Effector memory CD4-positive, alpha-beta T cell (primary cell): Measurements from ENCODE around the gene MID2.
"Not testable (repeated sequence)": the region's sequence is repeated elsewhere in the genome, so short reads cannot be mapped to it uniquely, and the experiment has no call there.

ENCODE experiments used
- DNase-seq, 3 donors: peaks; one replicate each; pipeline ENCODE4 v3.0.0-alpha.2; 2020
- H3K27ac ChIP-seq: 2 replicates; pipeline ENCODE4 v1.7.0; 2013; ENCODE audit warnings: mild to moderate bottlenecking, low read length, moderate library complexity; ENCODE audit not compliant: insufficient read depth, poor library complexity, severe bottlenecking
- H3K27me3 ChIP-seq: replicated peaks from 2 replicates; pipeline ENCODE4 v1.7.0; 2013; ENCODE audit warnings: mild to moderate bottlenecking, low read length; ENCODE audit not compliant: insufficient read depth, control insufficient read depth, poor library complexity, severe bottlenecking
- H3K36me3 ChIP-seq: 2 replicates; pipeline ENCODE4 v1.7.0; 2013; ENCODE audit warnings: mild to moderate bottlenecking, low read length, moderate library complexity; ENCODE audit not compliant: control insufficient read depth, insufficient read depth
- H3K4me1 ChIP-seq: 2 replicates; pipeline ENCODE4 v1.7.0; 2013; ENCODE audit warnings: low read length, mild to moderate bottlenecking; ENCODE audit not compliant: control insufficient read depth, insufficient read depth, poor library complexity, severe bottlenecking
- H3K4me3 ChIP-seq: 2 replicates; pipeline ENCODE4 v1.7.0; 2013; ENCODE audit warnings: low read length, low read depth, mild to moderate bottlenecking; ENCODE audit not compliant: insufficient read depth, poor library complexity, severe bottlenecking
- H3K9me3 ChIP-seq: 2 replicates; pipeline ENCODE4 v1.7.0; 2013; ENCODE audit warnings: mild to moderate bottlenecking, low read length, moderate library complexity; ENCODE audit not compliant: control insufficient read depth

MID2 gene

DNA sequence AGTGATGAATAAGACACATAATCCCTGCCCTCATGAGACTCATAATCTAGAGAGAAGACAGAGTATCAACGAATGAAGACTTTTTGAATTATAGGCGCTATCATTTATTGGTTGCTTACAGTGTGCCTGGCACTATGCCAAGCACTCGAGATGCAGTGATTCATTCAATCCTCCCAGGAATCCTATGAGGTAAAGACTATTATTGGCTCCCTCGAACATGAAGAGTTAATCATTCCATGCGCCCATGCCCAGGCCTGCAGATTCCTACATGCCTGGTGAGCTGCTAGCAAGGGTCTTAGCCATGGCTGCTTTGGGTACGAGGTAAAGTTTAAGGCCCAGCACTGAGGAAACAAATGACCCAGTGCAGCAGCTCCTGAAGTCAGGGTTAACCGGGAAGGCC is 109.5 kb downstream of the MID2 start:
- Histone ChIP-seq H3K4me1 (no peaks in the 10 kb centered on the region), H3K27ac (no peak overlapping the region), H3K27me3 (no peaks in the 10 kb centered on the region), H3K36me3 (no peaks in the 10 kb centered on the region), H3K9me3 (no peaks in the 10 kb centered on the region), H3K4me3 (no peak overlapping the region)
- DNase-seq: no peak

DNA sequence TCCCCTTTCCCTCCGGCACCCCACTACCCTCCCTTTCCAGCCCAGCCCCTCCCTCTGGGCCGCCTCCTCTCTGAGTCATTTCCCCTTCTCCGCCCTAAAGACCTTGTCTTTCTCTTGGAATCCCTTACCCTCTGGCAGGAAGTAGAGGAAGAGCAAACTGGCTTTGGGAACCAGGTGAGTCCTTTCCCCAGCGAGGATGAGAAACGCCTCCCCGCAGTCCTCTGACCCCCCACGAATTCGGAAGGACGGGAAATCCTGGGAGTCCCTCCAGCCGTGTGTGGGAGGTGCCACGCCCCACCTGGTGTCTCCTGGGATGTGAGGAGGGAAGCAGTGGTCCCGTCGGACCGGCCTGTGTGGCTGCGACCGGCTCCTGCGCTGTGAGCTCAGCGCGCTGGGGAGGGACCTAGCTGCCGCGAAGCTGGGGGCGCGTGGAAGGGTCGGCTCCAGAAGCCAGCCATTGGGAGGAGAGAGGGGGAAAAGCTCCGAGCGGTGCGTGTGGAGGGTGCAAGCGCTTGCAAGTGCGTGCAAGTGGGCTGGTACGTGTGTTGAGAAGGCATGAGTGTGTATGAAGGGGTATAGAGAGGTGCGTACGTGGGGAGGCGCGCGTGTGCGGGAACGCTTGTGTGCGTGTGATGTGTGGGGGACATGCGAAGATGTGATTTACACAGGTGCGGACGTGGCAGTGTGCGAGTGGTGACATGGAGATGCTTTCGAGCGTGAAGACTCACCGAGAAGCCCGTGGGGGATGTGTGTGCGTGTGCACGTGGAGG is 110.2 kb downstream of the MID2 start:
- no peak overlapping the region for H3K27ac ChIP-seq

GRCh38 chrX:107936434-107936730 is 110.7 kb downstream of the MID2 start:
- no peak overlapping the region for H3K4me3 ChIP-seq
- H3K4me1 ChIP-seq: no peaks in the 10 kb centered on the region

More for the DNA sequence above, 110.2 kb downstream of the MID2 start:
- H3K27me3 ChIP-seq: no peaks in the 10 kb centered on the region
- H3K36me3 ChIP-seq: no peaks in the 10 kb centered on the region
- H3K4me1 ChIP-seq: no peaks in the 10 kb centered on the region
- no peak overlapping the region for H3K4me3 ChIP-seq
- DNase-seq: no peak
- no peaks in the 10 kb centered on the region for H3K9me3 ChIP-seq

DNA sequence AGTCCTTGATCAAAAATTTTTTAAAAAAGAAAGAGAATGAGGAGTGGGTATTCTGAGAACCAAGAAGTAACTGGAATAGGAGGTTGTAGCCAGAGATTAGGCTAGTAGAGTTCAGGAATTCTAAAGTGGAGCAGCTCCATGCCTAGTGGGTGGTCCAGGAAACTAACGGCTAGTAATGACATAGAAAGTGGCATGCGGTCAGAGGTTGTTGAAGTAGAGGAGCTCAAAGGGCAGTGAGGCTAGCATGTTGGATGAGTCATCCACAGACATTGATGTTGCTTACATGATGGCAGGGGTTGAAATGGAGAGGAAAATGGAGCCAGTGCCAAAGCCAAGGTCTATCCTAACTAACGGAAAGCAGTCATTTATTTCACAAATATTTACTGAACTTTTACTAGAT is 114.4 kb downstream of the MID2 start:
- Histone ChIP-seq H3K9me3 (no peaks in the 10 kb centered on the region), H3K4me3 (no peak overlapping the region), H3K27me3 (no peaks in the 10 kb centered on the region), H3K4me1 (no peaks in the 10 kb centered on the region), H3K27ac (no peak overlapping the region), H3K36me3 (no peaks in the 10 kb centered on the region)
- no peak for DNase-seq

More at GRCh38 chrX:107936434-107936730, 110.7 kb downstream of the MID2 start:
- no peaks in the 10 kb centered on the region for H3K27me3 ChIP-seq
- H3K9me3 ChIP-seq: no peaks in the 10 kb centered on the region
- H3K36me3 ChIP-seq: no peaks in the 10 kb centered on the region
- no peak for DNase-seq
- no peak overlapping the region for H3K27ac ChIP-seq

DNA sequence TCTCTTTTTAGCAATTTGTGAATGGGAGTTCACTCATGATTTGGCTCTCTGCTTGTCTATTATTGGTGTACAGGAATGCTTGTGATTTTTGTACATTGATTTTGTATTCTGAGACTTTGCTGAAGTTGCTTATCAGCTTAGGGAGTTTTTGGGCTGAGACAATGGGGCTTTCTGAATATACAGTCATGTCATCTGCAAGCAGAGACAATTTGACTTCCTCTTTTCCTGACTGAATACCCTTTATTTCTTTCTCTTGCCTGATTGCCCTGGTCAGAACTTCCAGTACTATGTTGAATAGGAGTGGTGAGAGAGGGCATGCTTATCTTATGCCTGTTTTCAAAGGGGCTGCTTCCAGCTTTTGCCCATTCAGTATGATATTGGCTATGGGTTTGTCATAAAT is 129.7 kb downstream of the MID2 start:
- not testable (repeated sequence) for H3K4me3 ChIP-seq, DNase-seq, H3K36me3 ChIP-seq, H3K9me3 ChIP-seq, H3K4me1 ChIP-seq, H3K27me3 ChIP-seq, H3K27ac ChIP-seq

GRCh38 chrX:107968623-107969022 is 143.0 kb downstream of the MID2 start:
- H3K36me3 ChIP-seq: no peaks in the 10 kb centered on the region
- H3K4me1 ChIP-seq: no peaks in the 10 kb centered on the region

DNA sequence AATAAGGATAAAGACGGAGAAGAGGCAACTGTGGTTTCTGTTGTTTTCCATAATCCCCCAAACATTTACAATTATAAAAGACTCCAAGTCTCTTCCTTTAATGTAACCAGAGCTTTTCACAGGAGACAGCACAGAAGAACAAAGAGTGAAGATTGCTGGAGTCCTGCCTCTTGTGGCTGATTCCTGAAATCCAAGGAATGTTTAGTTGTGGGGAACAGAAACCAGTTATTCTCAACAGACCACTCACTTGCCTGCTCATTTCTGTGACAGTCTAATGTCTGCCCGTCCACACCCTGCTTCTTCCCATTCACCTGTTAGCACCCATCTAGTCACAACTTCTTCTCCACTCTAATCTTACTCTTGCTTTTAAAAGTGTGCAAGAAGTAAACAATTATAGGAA is 144.4 kb downstream of the MID2 start:
- no peak overlapping the region for H3K27ac ChIP-seq
- no peak overlapping the region for H3K4me3 ChIP-seq
- H3K36me3 ChIP-seq: no peaks in the 10 kb centered on the region
- no peaks in the 10 kb centered on the region for H3K27me3 ChIP-seq
- DNase-seq: no peak
- no peaks in the 10 kb centered on the region for H3K4me1 ChIP-seq
- H3K9me3 ChIP-seq: no peaks in the 10 kb centered on the region

More at GRCh38 chrX:107968623-107969022, 143.0 kb downstream of the MID2 start:
- H3K27ac ChIP-seq: no peak overlapping the region
- no peak for DNase-seq
- H3K27me3 ChIP-seq: no peaks in the 10 kb centered on the region
- no peaks in the 10 kb centered on the region for H3K9me3 ChIP-seq
- no peak overlapping the region for H3K4me3 ChIP-seq

- Histone ChIP-seq H3K9me3 (no peaks in the 10 kb centered on the region), H3K4me1 (no peaks in the 10 kb centered on the region), H3K27me3 (no peaks in the 10 kb centered on the region), H3K27ac (no peak overlapping the region), H3K4me3 (no peak overlapping the region), H3K36me3 (no peaks in the 10 kb centered on the region)
- no peak for DNase-seq
These were observed 146.0 kb downstream of the MID2 start for GRCh38 chrX:107971636-107972035.
